Activated CD4-positive, alpha-beta T cell treated with anti-CD3 and anti-CD28 coated beads, Interleukin-2, amount 50 U/mL, for 4 hours (primary cell): ENCODE results near the gene IL17F.
"Not testable (repeated sequence)": the region's sequence is repeated elsewhere in the genome, so short reads cannot be mapped to it uniquely, and the experiment has no call there.

Source experiments
- DNase-seq, 2 experiments: peaks; one replicate each; pipeline ENCODE4 v3.0.0-alpha.2; 2020

The IL17F gene

GRCh38 chr6:52243282-52243893, 912 bp downstream of the IL17F start:
- no peak for DNase-seq

DNA sequence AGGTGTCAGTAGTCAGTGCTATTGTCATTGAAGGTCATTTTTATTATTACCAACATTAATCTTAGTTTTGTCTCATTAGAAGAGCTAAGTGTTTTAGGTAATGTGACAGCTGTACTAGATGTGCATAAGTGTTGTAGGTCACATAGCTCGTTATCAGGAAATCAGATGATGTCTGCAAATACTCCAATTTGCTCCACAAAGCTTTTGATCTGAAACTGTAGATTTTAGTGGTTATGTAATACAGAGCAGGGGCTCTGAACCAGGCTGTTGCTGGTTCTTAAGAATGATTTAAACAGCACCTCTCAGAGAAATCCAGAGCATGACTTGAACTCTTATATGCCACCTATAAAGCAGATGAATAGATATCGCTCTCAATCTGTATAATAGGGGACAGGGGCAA, 2.5 kb downstream of the IL17F start:
- no peak for DNase-seq

DNA sequence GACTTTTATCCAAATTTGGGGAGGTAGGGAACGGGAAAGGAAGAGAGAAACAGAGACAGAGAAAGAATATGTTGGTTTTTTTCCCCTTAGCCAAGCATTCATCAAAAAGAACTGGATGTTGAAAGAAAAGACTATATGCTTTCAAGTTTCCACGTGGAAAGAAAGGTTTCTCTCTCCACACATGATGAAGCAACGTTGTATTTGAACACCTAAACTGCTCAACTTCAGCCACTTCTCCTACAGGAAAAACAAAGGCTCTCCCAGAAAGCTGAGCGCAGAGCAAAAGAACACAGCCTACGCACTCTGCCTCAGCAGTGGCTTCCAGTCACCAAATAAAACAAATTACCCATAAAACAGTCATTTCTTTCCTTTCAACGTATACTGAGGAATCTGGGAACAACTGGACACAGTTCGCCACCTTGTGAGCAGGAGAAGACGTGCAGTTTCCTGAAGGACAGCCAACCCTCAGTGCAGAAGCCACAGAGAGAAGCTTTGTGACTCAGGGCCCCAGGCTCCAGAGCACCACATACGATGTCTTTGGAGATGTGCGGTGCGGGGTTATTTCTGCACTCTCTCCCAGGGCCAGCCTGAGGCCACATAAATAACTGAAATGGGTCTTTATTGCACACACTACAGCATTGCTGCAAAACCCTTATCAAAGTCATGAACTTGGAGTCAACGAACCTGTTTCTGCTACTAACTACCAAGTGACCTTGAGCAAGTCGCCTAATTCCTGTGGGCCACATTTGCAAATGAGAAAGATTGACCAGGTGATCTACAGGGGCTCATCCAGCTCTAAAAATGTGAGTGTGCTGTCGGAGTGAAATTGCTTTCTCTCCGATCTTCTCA, 10.1 kb downstream of the IL17F start:
- no peak for DNase-seq

GRCh38 chr6:52233005-52233404, 11.3 kb downstream of the IL17F start:
- no peak for DNase-seq

GRCh38 chr6:52231406-52232127, 12.7 kb downstream of the IL17F start:
- no peak for DNase-seq

- DNase-seq = no peak
Observed at GRCh38 chr6:52230685-52231084, 13.6 kb downstream of the IL17F start.

DNA sequence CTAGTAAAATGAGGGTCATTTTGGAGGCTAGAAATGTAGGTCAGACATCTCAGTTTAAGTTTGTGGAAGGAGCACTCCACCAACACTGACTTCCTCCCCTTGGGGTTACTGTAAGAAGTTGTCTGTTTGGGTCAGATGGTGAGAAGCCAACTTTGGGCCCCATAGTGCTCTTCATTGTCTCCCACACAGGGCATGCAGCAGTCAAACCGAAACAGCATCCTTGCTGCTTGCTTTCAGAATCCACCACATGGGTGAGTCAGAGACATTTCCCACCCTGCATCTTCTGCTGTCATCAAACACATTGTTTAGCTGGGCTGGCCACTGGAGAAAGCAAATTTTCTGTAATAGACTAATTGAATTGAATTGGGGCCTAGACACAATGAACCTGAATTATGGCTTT, 16.8 kb downstream of the IL17F start:
- DNase-seq = no peak

GRCh38 chr6:52221302-52221701, 23.0 kb downstream of the IL17F start:
- no peak for DNase-seq

- DNase-seq = no peak
Observed at GRCh38 chr6:52217761-52218160, 26.5 kb downstream of the IL17F start.

DNA sequence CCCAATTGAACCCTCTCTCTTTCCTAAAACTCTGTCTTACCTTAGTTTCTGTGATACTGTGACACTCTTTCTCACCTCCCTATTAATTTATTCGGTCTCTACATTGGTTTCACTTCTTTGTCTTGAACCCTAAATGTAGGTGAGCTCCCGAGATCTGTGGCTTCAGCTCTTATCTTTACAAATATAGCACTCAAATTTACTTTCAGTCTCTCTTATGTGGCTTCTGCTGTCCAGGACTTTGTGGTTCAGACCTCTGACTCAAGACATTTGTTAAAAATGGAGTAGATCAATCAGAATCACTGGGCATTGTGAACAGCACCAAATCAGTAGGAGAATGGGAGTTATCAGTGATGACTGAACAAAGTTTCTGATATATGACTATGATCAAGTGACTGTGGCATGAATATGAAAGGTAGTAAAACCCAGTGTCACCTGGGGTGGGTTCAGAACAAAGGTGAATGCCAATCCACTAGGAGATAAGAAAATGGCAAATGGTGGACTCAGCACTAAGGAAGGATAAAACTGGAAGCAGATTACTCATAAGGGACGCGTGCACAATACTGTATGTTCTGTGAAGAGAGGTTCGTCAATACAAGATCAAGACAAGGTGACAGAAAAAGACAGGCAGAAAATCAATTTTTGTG, 27.2 kb downstream of the IL17F start:
- no peak for DNase-seq

DNA sequence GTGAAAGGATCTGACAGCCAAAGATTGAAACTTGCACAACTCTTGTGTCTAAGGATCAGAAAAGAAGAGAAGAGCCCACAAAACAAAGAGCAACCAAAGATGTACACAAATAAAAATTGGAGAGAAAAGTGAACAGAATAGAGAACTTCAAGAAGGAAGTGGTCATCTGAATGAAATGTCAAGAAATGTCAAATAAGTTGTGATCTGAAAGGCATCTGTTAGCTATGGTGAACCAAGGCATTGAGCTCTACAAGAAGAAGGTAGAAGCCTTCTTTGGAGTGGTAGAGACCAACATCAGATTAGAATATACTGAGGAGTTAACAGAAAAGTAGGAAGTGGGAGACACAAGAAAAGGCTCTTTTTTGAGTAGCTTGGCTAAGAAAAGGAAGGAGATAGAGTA, 28.5 kb downstream of the IL17F start:
- no peak for DNase-seq

- DNase-seq = no peak
Observed at GRCh38 chr6:52213127-52213526, 31.2 kb downstream of the IL17F start.

DNA sequence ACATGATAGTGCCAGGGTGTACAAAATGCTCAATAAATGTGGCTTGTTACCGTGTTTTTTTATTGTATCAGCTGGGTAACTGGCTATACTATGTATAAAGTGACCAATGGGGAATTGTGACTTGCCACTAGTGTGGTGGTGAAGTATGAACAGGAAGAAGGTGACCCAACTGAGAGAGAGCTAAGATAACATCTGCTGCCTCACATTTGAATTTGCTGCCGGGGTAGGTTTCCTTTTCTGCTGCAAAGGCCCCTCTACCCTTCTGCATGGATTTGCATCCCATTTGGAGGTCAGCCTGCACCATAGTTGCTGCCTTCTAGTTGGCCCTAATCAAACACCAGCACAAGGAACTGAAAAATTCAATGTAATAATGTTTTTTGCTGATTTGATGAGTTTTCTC, 34.1 kb downstream of the IL17F start:
- DNase-seq = no peak

- no peak for DNase-seq
Observed at GRCh38 chr6:52209770-52210169, 34.5 kb downstream of the IL17F start.

DNA sequence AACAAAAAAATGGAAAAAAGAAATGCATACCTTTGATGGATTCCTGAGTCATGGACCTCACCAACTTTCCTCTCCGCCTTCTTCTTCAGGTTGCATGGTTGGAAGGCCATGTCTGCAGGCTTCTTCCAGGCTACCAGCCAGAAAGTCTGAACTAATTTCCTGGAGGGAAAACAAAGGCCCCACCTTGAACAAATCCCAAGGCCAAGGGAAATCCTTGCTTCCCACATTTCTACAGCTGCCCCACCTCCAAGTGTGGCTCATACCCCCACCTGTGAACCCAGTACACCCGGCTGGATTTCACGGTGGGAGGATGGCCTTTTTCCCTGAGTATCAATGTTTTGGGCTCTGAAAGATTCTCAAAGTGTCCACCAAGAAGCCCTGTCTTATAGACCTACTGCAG, 35.7 kb downstream of the IL17F start:
- no peak for DNase-seq

GRCh38 chr6:52207066-52207465, 37.2 kb downstream of the IL17F start:
- DNase-seq = no peak

- no peak for DNase-seq
Observed at GRCh38 chr6:52201493-52201892, 42.8 kb downstream of the IL17F start.

GRCh38 chr6:52201046-52201445, 43.3 kb downstream of the IL17F start:
- no peak for DNase-seq

GRCh38 chr6:52200088-52200487, 44.2 kb downstream of the IL17F start:
- not testable (repeated sequence) for DNase-seq

DNA sequence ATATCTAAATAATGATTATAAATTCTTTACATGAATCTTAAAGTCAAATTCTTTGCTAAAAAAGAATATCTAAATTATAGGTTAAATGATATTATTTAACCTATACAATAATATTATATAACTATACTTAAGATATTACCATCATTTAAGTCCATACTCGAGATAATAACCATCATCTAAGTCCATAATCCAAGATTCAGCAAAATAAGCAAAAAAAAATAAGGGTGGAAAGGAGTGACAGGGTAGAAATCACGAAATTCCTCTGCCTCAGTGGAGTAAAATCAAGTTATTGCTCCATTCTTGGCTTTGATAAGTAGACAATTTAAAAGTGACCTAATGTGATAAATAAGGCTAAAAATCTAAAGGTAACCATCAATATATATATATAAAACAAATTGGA, 48.4 kb downstream of the IL17F start:
- no peak for DNase-seq

DNA sequence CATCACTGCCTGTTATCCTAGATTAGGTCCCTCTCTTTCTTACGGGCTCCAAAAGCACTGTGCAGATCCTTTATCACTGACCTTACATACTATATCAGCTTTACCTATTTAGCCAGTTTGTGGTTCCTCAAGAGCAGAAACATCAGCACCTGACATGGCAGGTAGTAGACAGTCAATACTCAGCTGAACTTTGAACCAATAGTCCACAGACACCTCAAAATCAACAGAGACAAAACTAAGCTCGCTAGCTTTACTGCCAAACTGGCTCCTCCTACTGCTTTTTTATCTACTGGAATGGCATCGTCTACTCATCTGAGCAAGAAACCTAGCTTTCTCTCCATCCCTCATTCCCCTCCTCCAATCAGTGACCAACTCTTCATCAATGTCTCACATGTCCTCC, 52.5 kb downstream of the IL17F start:
- no peak for DNase-seq

DNA sequence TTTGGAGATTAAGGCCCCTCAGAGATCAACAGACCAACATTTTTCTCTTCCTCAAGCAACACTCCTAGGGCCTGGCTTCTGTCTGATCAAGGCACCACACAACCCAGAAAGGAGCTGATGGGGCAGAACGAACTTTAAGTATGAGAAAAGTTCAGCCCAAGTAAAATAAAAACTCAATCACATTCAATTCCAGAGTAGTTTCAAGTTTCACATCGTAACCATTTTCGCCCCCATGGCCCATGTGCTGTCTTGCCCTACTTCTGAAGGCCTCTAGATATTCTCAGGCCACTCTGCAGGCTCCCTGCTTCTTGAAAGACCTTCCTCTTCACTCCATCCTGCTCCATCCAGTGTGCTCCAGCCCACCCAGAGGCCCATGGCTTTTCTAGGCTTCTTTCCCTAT, 53.9 kb downstream of the IL17F start:
- DNase-seq = no peak

GRCh38 chr6:52189974-52190373, 54.3 kb downstream of the IL17F start:
- DNase-seq = no peak

- DNase-seq = no peak
Observed at GRCh38 chr6:52187098-52187497, 57.2 kb downstream of the IL17F start.
